Mesodermal cell (in vitro differentiated cells): ENCODE data around the gene TMEM45B.
"Not testable (repeated sequence)": the region's sequence is repeated elsewhere in the genome, so short reads cannot be mapped to it uniquely, and the experiment has no call there.

Source experiments
- H3K27ac ChIP-seq: 2 replicates; pipeline ENCODE4 v1.7.0; 2013; ENCODE audit warnings: mild to moderate bottlenecking, low read depth, low read length, moderate library complexity; ENCODE audit not compliant: severe bottlenecking
- H3K36me3 ChIP-seq: 2 replicates; pipeline ENCODE4 v1.7.1; 2013; ENCODE audit warnings: mild to moderate bottlenecking, low read length, moderate library complexity; ENCODE audit not compliant: control insufficient read depth, insufficient read depth
- H3K4me1 ChIP-seq: one replicate; pipeline ENCODE4 v1.7.1; 2013; ENCODE audit warnings: mild to moderate bottlenecking, low read length; ENCODE audit not compliant: insufficient read depth, control insufficient read depth, poor library complexity, severe bottlenecking
- H3K4me3 ChIP-seq: 2 replicates; pipeline ENCODE4 v1.7.0; 2013; ENCODE audit warnings: low read length, control low read depth, mild to moderate bottlenecking; ENCODE audit not compliant: insufficient read depth, poor library complexity, severe bottlenecking; ENCODE audit errors: extremely low read depth
- H3K9me3 ChIP-seq: 2 replicates; pipeline ENCODE4 v1.7.1; 2013; ENCODE audit warnings: mild to moderate bottlenecking, low read length, moderate library complexity; ENCODE audit not compliant: control insufficient read depth
- WGBS, 2 experiments: methylation state at CpG; one replicate each; pipeline ENCODE4 v1.1.5; 2013; ENCODE audit warnings: missing lambda C conversion rate in 2 of 2; ENCODE audit not compliant: insufficient coverage in 2 of 2; 5-methylcytosine and 5-hydroxymethylcytosine counted together

The TMEM45B gene

GRCh38 chr11:129786112-129786416 is 29.6 kb upstream of the TMEM45B start:
- not testable (repeated sequence) for H3K4me3 ChIP-seq, H3K4me1 ChIP-seq, H3K36me3 ChIP-seq, H3K9me3 ChIP-seq, H3K27ac ChIP-seq
- WGBS, 2 experiments, result 81 to 89% methylated on average over 2 of the region's 2 CpGs

GRCh38 chr11:129787532-129788155 is 28.0 kb upstream of the TMEM45B start:
- H3K4me1 ChIP-seq, result no peaks in the 10 kb centered on the region
- no peak overlapping the region for H3K27ac ChIP-seq
- 80 to 100% methylated on average over 1 to 2 of the region's 2 CpGs for WGBS, 2 experiments

GRCh38 chr11:129788278-129788677 is 27.4 kb upstream of the TMEM45B start:
- Histone ChIP-seq H3K36me3 (no peaks in the 10 kb centered on the region), H3K4me3 (no peak overlapping the region), H3K4me1 (no peaks in the 10 kb centered on the region), H3K27ac (no peak overlapping the region), H3K9me3 (no peaks in the 10 kb centered on the region)
- WGBS, 2 experiments, result no CpG with 5 or more reads among the region's 2 CpGs

More at GRCh38 chr11:129787532-129788155, 28.0 kb upstream of the TMEM45B start:
- Histone ChIP-seq H3K9me3 (no peaks in the 10 kb centered on the region), H3K36me3 (no peaks in the 10 kb centered on the region), H3K4me3 (no peak overlapping the region)

GRCh38 chr11:129790106-129790505 is 25.5 kb upstream of the TMEM45B start:
- Histone ChIP-seq H3K4me3 (no peak overlapping the region), H3K4me1 (no peaks in the 10 kb centered on the region), H3K9me3 (peaks cover 4% of the 10 kb centered on the region), H3K36me3 (no peaks in the 10 kb centered on the region), H3K27ac (no peak overlapping the region)
- WGBS, 2 experiments, result no CpG with 5 or more reads among the region's 2 CpGs

- no peaks in the 10 kb centered on the region for H3K36me3 ChIP-seq
- no peak overlapping the region for H3K27ac ChIP-seq
- WGBS, 2 experiments, result no CpG with 5 or more reads among the region's 2 CpGs
These were observed 24.1 kb upstream of the TMEM45B start for GRCh38 chr11:129791515-129791914.

GRCh38 chr11:129792663-129793062 is 23.0 kb upstream of the TMEM45B start:
- no peak overlapping the region for H3K27ac ChIP-seq
- H3K36me3 ChIP-seq, result no peaks in the 10 kb centered on the region
- no peak overlapping the region for H3K4me3 ChIP-seq
- H3K4me1 ChIP-seq, result no peaks in the 10 kb centered on the region
- H3K9me3 ChIP-seq, result peaks cover 8% of the 10 kb centered on the region
- WGBS, 2 experiments, result 72 to 80% methylated on average over 3 to 4 of the region's 4 CpGs

More at GRCh38 chr11:129791515-129791914, 24.1 kb upstream of the TMEM45B start:
- no peak overlapping the region for H3K4me3 ChIP-seq
- no peaks in the 10 kb centered on the region for H3K4me1 ChIP-seq
- peaks cover 8% of the 10 kb centered on the region for H3K9me3 ChIP-seq

GRCh38 chr11:129795089-129795488 is 20.6 kb upstream of the TMEM45B start:
- Histone ChIP-seq H3K4me1 (no peaks in the 10 kb centered on the region), H3K36me3 (no peaks in the 10 kb centered on the region), H3K27ac (no peak overlapping the region), H3K4me3 (no peak overlapping the region), H3K9me3 (peaks cover 8% of the 10 kb centered on the region)
- 56 to 71% methylated on average over 1 to 2 of the region's 2 CpGs for WGBS, 2 experiments

- Histone ChIP-seq H3K9me3 (peaks cover 8% of the 10 kb centered on the region), H3K36me3 (no peaks in the 10 kb centered on the region), H3K27ac (no peak overlapping the region), H3K4me3 (no peak overlapping the region), H3K4me1 (no peaks in the 10 kb centered on the region)
- WGBS, 2 experiments, result 90 to 100% methylated on average over 1 to 2 of the region's 2 CpGs
These were observed 17.4 kb upstream of the TMEM45B start for GRCh38 chr11:129798212-129798611.

DNA sequence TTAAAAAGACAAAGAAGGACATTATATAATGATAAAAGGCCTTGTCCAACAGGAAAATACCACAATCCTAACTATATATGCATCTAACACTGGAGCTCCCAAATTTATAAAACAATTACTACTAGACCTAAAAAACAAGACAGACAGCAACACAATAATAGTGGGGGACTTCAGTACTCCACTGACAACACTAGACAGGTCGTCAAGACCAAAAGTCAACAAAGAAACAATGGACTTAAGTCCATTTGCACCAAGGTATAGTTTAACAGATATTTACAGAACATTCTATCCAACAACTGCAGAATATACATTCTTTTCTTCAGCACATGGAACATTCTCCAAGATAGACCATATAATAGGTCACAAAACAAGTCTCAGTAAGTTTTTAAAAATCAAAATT is 15.5 kb upstream of the TMEM45B start:
- not testable (repeated sequence) for H3K27ac ChIP-seq, H3K4me3 ChIP-seq, H3K4me1 ChIP-seq, H3K9me3 ChIP-seq, H3K36me3 ChIP-seq
- 80% methylated on average over 1 of the region's 1 CpG; no CpG with 5 or more reads in 1 of the 2 experiments for WGBS, 2 experiments

GRCh38 chr11:129800655-129801054 is 15.0 kb upstream of the TMEM45B start:
- Histone ChIP-seq H3K36me3 (no peaks in the 10 kb centered on the region), H3K4me1 (no peaks in the 10 kb centered on the region)

DNA sequence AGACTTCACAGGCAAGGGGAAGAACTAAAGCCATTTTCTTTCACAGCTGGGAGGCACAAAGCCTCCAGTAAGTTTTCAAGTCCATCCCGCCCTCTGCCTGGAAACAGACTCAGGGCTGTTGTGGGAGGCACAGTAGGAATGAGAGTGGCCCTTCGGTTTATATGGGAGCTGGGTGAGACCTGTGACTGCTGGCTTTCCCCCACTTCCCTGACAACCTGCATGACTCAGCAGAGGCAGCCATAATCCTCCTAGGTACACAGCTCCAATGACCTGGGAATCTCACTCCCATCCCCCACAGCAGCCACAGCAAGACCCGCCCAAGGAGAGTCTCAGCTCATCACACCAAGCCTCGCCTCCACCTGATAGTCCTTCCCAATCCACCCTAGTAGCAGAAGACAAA is 12.1 kb upstream of the TMEM45B start:
- Histone ChIP-seq H3K36me3 (no peaks in the 10 kb centered on the region), H3K4me3 (no peak overlapping the region), H3K9me3 (no peaks in the 10 kb centered on the region), H3K27ac (no peak overlapping the region), H3K4me1 (no peaks in the 10 kb centered on the region)
- 88 to 100% methylated on average over 1 to 2 of the region's 4 CpGs for WGBS, 2 experiments

More at GRCh38 chr11:129800655-129801054, 15.0 kb upstream of the TMEM45B start:
- no peak overlapping the region for H3K27ac ChIP-seq
- H3K9me3 ChIP-seq, result no peaks in the 10 kb centered on the region
- no peak overlapping the region for H3K4me3 ChIP-seq
